Stomach (tissue), 9 donors: Measurements from ENCODE around the gene PHLPP2. TPM values are rescaled to one million over a fixed set of nuclear protein-coding genes. Genes with fewer than 3 reads are reported as not detected.

Experiments
- DNase-seq, 2 donors: peaks; one replicate each; pipeline versions ENCODE4 v3.0.0 to v3.0.0-alpha.2; 2013 to 2019
- H3K27ac ChIP-seq, 5 donors: fragments of 200-600 bp in 4 of 5; sonication (generic) in 4 of 5; one replicate each; pipeline ENCODE4 v1.5.1; 2013 to 2019; ENCODE audit warnings: mild to moderate bottlenecking in 1 of 5, moderate library complexity in 1 of 5
- H3K27me3 ChIP-seq, 3 donors: fragments of 200-600 bp; sonication (generic); one replicate each; pipeline ENCODE4 v1.5.1; 2017 to 2019; ENCODE audit warnings: mixed run types in 1 of 3
- H3K36me3 ChIP-seq, 4 donors: fragments of 200-600 bp; sonication (generic); 1 replicate in 3 of 4; 2 replicates in 1 of 4; pipeline ENCODE4 v1.5.1; 2016 to 2019
- H3K4me1 ChIP-seq, 4 donors: fragments of 200-600 bp; sonication (generic); one replicate each; pipeline ENCODE4 v1.5.1; 2016 to 2019
- H3K4me3 ChIP-seq, 4 donors: fragments of 200-600 bp; sonication (generic) in 3 of 4; one replicate each; pipeline ENCODE4 v1.5.1; 2016 to 2019; ENCODE audit warnings: mild to moderate bottlenecking in 1 of 4
- H3K9me3 ChIP-seq, 4 donors: fragments of 200-600 bp; sonication (generic); one replicate each; pipeline ENCODE4 v1.5.1; 2016 to 2019
- CTCF ChIP-seq, 7 experiments: fragments of 450-650 bp in 4 of 7; fragments of 200-600 bp in 3 of 7; sonication (generic) in 3 of 7; IDR thresholded peaks; one replicate each; pipeline ENCODE4 v1.5.1; 2016 to 2019; ENCODE audit warnings: antibody characterized with exemption in 7 of 7, control low read depth in 2 of 7, mild to moderate bottlenecking in 1 of 7
- EP300 ChIP-seq: sonication (generic); formaldehyde crosslinking; IDR thresholded peaks from one replicate; pipeline ENCODE4 v1.6.1; 2017; ENCODE audit warnings: antibody characterized with exemption
- POLR2A ChIP-seq, 4 donors: fragments of 450-650 bp; IDR thresholded peaks; one replicate each; pipeline ENCODE4 v1.6.1; 2016; ENCODE audit warnings: antibody characterized with exemption in 4 of 4, control low read depth in 2 of 4, mild to moderate bottlenecking in 1 of 4, moderate library complexity in 1 of 4
- POLR2AphosphoS5 ChIP-seq, 3 donors: sonication (generic); formaldehyde crosslinking; IDR thresholded peaks; one replicate each; pipeline ENCODE4 v1.6.1; 2016; ENCODE audit warnings: antibody characterized with exemption in 3 of 3
- WGBS, 5 donors: extraction: QIAGEN DNeasy Blood & Tissue Kit in 3 of 5; methylation state at CpG; one replicate each; pipeline versions ENCODE4 v1.1.5 to v1.1.7; 2013 to 2018; 5-methylcytosine and 5-hydroxymethylcytosine counted together
- intact Hi-C: fragments of 100-400 bp; cut with DNase I; formaldehyde crosslinking; loops from one replicate; pipeline ENCODE4 v1.15.1; 2023; ENCODE audit warnings: low total_unique reads
- polyA plus RNA-seq, 3 donors: library from polyadenylated mRNA; stranded (reverse); fragments of 200-250 nt; gene quantifications; one replicate each; pipeline ENCODE4 v1.2.3, GENCODE V29; 2013
- total RNA-seq, 5 donors: library from RNA; depleted of rRNA; stranded (reverse); fragments of >200 nt; gene quantifications; one replicate each; pipeline versions ENCODE4 v1.1.0 to v1.2.3, GENCODE V29; 2014 to 2016
- donor health status: healthy with polysubstance abuse.
- donor health status: Bipolar disorder and iron deficiency.
- donor health status: healthy.

The PHLPP2 gene
- total and polyA plus RNA-seq, 8 donors, result 0.76 to 10.1 (median 3.6) TPM

- no peaks in the 10 kb centered on the region for H3K4me1 ChIP-seq
- H3K36me3 ChIP-seq, result peaks cover 56 to 98% (median 95%) of the 10 kb centered on the region in 4 donors
- no peak overlapping the region for H3K27ac ChIP-seq
- intact Hi-C loops, result no loop called here
- no peaks in the 10 kb centered on the region for H3K9me3 ChIP-seq
- no peaks in the 10 kb centered on the region for H3K27me3 ChIP-seq
- H3K4me3 ChIP-seq, result no peak overlapping the region
- no peak for DNase-seq
- WGBS, 5 donors, result 50 to 69% (median 59%) methylated on average over 4 of the region's 4 CpGs
- TF ChIP-seq EP300 (no peak), POLR2AphosphoS5 (IDR thresholded peaks at IDR 0.05) (no peak)
Measured at GRCh38 chr16:71738855-71739254, 14.4 kb upstream of the PHLPP2 start.

GRCh38 chr16:71737501-71737900 lies 13.0 kb upstream of the PHLPP2 start:
- H3K9me3 ChIP-seq, result no peaks in the 10 kb centered on the region
- peaks cover 53 to 98% (median 95%) of the 10 kb centered on the region in 4 donors for H3K36me3 ChIP-seq
- intact Hi-C loops, result no loop called here
- WGBS, 5 donors, result 93 to 97% (median 97%) methylated on average over 6 of the region's 6 CpGs
- TF ChIP-seq CTCF (IDR thresholded peaks at IDR 0.05) (no peak), POLR2A (IDR thresholded peaks at IDR 0.05) (no peak), POLR2AphosphoS5 (IDR thresholded peaks at IDR 0.05) (no peak), EP300 (no peak)
- no peak overlapping the region for H3K4me3 ChIP-seq
- DNase-seq, result no peak
- H3K4me1 ChIP-seq, result no peaks in the 10 kb centered on the region
- H3K27ac ChIP-seq, result no peak overlapping the region
- no peaks in the 10 kb centered on the region for H3K27me3 ChIP-seq

GRCh38 chr16:71734511-71734910 lies 10.0 kb upstream of the PHLPP2 start:
- Histone ChIP-seq H3K27me3 (no peaks in the 10 kb centered on the region), H3K27ac (no peak overlapping the region), H3K4me1 (no peaks in the 10 kb centered on the region), H3K36me3 (peaks cover 54 to 95% (median 94%) of the 10 kb centered on the region in 4 donors), H3K9me3 (no peaks in the 10 kb centered on the region), H3K4me3 (no peak overlapping the region)
- intact Hi-C loops, result no loop called here
- WGBS, 5 donors, result 77 to 88% (median 81%) methylated on average over 5 of the region's 5 CpGs
- TF ChIP-seq POLR2AphosphoS5 (IDR thresholded peaks at IDR 0.05) (no peak), CTCF (IDR thresholded peaks at IDR 0.05) (no peak), EP300 (no peak), POLR2A (IDR thresholded peaks at IDR 0.05) (no peak)
- no peak for DNase-seq

- no peaks in the 10 kb centered on the region for H3K27me3 ChIP-seq
- H3K27ac ChIP-seq, result no peak overlapping the region
- no peak for DNase-seq
- no peak overlapping the region for H3K4me3 ChIP-seq
- intact Hi-C loops, result no loop called here
- peaks cover 0 to 9% (median 3%) of the 10 kb centered on the region in 4 donors for H3K4me1 ChIP-seq
- peaks cover 36 to 79% (median 76%) of the 10 kb centered on the region in 4 donors for H3K36me3 ChIP-seq
- 85 to 94% (median 88%) methylated on average over 3 of the region's 3 CpGs for WGBS, 5 donors
- H3K9me3 ChIP-seq, result no peaks in the 10 kb centered on the region
- TF ChIP-seq POLR2AphosphoS5 (IDR thresholded peaks at IDR 0.05), result no peak
- TF ChIP-seq POLR2A (IDR thresholded peaks at IDR 0.05), result no peak
- TF ChIP-seq EP300, result no peak
- TF ChIP-seq CTCF (IDR thresholded peaks at IDR 0.05), result no peak
Measured at GRCh38 chr16:71732587-71732986, 8.1 kb upstream of the PHLPP2 start.

GRCh38 chr16:71727551-71728324 lies 3.2 kb upstream of the PHLPP2 start:
- WGBS, 5 donors, result 76 to 81% (median 79%) methylated on average over 8 of the region's 8 CpGs
- intact Hi-C loops, result no loop called here
- Histone ChIP-seq H3K36me3 (peaks cover 10 to 35% (median 31%) of the 10 kb centered on the region in 4 donors), H3K4me3 (no peak overlapping the region), H3K27me3 (peaks cover 0 to 4% (median 0%) of the 10 kb centered on the region in 3 donors), H3K27ac (peak overlapping the region in 1 of 5 donors; percentile 2), H3K9me3 (no peaks in the 10 kb centered on the region), H3K4me1 (peaks cover 5 to 49% (median 28%) of the 10 kb centered on the region in 4 donors)
- TF ChIP-seq EP300, result no peak
- no peak for TF ChIP-seq POLR2A (IDR thresholded peaks at IDR 0.05)
- TF ChIP-seq CTCF (IDR thresholded peaks at IDR 0.05), result no peak
- TF ChIP-seq POLR2AphosphoS5 (IDR thresholded peaks at IDR 0.05), result no peak
- DNase-seq, result no peak
